GM21529 (cell line): ENCODE measurements around the gene DOCK8.
A peak's percentile ranks its signal among the peaks of the same experiment; 100 is the strongest.
"Not testable (repeated sequence)": the region's sequence is repeated elsewhere in the genome, so short reads cannot be mapped to it uniquely, and the experiment has no call there.

Experiments
- ATAC-seq: cut with Tn5 transposase; IDR thresholded peaks from one replicate; pipeline ENCODE4 v1.9.1; 2021; ENCODE audit not compliant: unreplicated experiment

DOCK8 gene

GRCh38 chr9:224582-225520 lies 10.2 kb downstream of the DOCK8 start:
- peak; percentile 46 for ATAC-seq

GRCh38 chr9:227860-228259 lies 13.2 kb downstream of the DOCK8 start:
- ATAC-seq, result no peak

GRCh38 chr9:228929-229695 lies 14.4 kb downstream of the DOCK8 start:
- ATAC-seq, result no peak

- ATAC-seq, result not testable (repeated sequence)
Observed at GRCh38 chr9:231625-232024, 17.0 kb downstream of the DOCK8 start.

GRCh38 chr9:233708-234107 lies 19.0 kb downstream of the DOCK8 start:
- not testable (repeated sequence) for ATAC-seq

GRCh38 chr9:237141-237857 lies 22.6 kb downstream of the DOCK8 start:
- no peak for ATAC-seq

- no peak for ATAC-seq
Observed at GRCh38 chr9:237858-238345, 23.2 kb downstream of the DOCK8 start.

GRCh38 chr9:242461-243080 lies 27.9 kb downstream of the DOCK8 start:
- ATAC-seq, result peak; percentile 52

- ATAC-seq, result no peak
Observed at GRCh38 chr9:248278-248961, 33.8 kb downstream of the DOCK8 start.

GRCh38 chr9:249025-249424 lies 34.4 kb downstream of the DOCK8 start:
- no peak for ATAC-seq

GRCh38 chr9:250039-250438 lies 35.4 kb downstream of the DOCK8 start:
- ATAC-seq, result no peak

GRCh38 chr9:250625-251024 lies 36.0 kb downstream of the DOCK8 start:
- no peak for ATAC-seq

- no peak for ATAC-seq
Observed at GRCh38 chr9:251398-251797, 36.7 kb downstream of the DOCK8 start.

- ATAC-seq, result no peak
Observed at GRCh38 chr9:253539-253938, 38.9 kb downstream of the DOCK8 start.

GRCh38 chr9:254516-254915 lies 39.9 kb downstream of the DOCK8 start:
- ATAC-seq, result no peak

GRCh38 chr9:257957-258356 lies 43.3 kb downstream of the DOCK8 start:
- ATAC-seq, result no peak

- no peak for ATAC-seq
Observed at GRCh38 chr9:259405-260404, 45.0 kb downstream of the DOCK8 start.

GRCh38 chr9:264231-264630 lies 49.6 kb downstream of the DOCK8 start:
- no peak for ATAC-seq
